Naive B cell (primary cell): ENCODE data around the gene CDH22. TPM values are rescaled to one million over a fixed set of nuclear protein-coding genes. Genes with fewer than 3 reads are reported as not detected.

Experiments used
- ATAC-seq, 2 donors: fragments of 150-1000 bp; cut with Tn5 transposase; 2 replicates each; pipeline ENCODE4 v1.10.0; 2021; ENCODE audit warnings: low read depth in 2 of 2, mild to moderate bottlenecking in 2 of 2, moderate library complexity in 2 of 2
- DNase-seq: peaks from one replicate; pipeline ENCODE4 v3.0.0; 2022
- H3K27ac Mint-ChIP-seq, 6 donors: one replicate each; pipeline ENCODE4 v1.8.0; 2020 to 2022; ENCODE audit warnings: mild to moderate bottlenecking in 6 of 6, mixed read lengths in 6 of 6, moderate library complexity in 5 of 6, inconsistent platforms in 2 of 6
- H3K27me3 Mint-ChIP-seq, 3 donors: one replicate each; pipeline ENCODE4 v1.8.0; 2021 to 2022; ENCODE audit warnings: mixed read lengths in 3 of 3, mild to moderate bottlenecking in 1 of 3
- H3K36me3 Mint-ChIP-seq, 2 donors: one replicate each; pipeline ENCODE4 v1.8.0; 2020 to 2022; ENCODE audit warnings: mixed read lengths in 2 of 2, inconsistent platforms in 1 of 2, mild to moderate bottlenecking in 1 of 2
- H3K4me1 Mint-ChIP-seq, 3 donors: one replicate each; pipeline ENCODE4 v1.8.0; 2020 to 2022; ENCODE audit warnings: mixed read lengths in 3 of 3, inconsistent platforms in 1 of 3, mild to moderate bottlenecking in 1 of 3, moderate library complexity in 1 of 3
- H3K4me3 Mint-ChIP-seq, 8 donors: one replicate each; pipeline ENCODE4 v1.8.0; 2020 to 2022; ENCODE audit warnings: mild to moderate bottlenecking in 8 of 8, mixed read lengths in 8 of 8, moderate library complexity in 8 of 8, inconsistent platforms in 2 of 8
- H3K9me3 Mint-ChIP-seq, 7 donors: one replicate each; pipeline ENCODE4 v1.8.0; 2020 to 2022; ENCODE audit warnings: mixed read lengths in 7 of 7, mild to moderate bottlenecking in 5 of 7, inconsistent platforms in 2 of 7, moderate library complexity in 1 of 7
- polyA plus RNA-seq, 6 donors: library from polyadenylated mRNA; unstranded; fragments of 300-500 nt; fragmentation: Illumina TruSeq; gene quantifications; one replicate each; pipeline ENCODE4 v1.2.3, GENCODE V29; 2021; ENCODE audit warnings: low read depth in 6 of 6

The CDH22 gene
- polyA plus RNA-seq, 6 donors from 2014 or later, result not detected

DNA sequence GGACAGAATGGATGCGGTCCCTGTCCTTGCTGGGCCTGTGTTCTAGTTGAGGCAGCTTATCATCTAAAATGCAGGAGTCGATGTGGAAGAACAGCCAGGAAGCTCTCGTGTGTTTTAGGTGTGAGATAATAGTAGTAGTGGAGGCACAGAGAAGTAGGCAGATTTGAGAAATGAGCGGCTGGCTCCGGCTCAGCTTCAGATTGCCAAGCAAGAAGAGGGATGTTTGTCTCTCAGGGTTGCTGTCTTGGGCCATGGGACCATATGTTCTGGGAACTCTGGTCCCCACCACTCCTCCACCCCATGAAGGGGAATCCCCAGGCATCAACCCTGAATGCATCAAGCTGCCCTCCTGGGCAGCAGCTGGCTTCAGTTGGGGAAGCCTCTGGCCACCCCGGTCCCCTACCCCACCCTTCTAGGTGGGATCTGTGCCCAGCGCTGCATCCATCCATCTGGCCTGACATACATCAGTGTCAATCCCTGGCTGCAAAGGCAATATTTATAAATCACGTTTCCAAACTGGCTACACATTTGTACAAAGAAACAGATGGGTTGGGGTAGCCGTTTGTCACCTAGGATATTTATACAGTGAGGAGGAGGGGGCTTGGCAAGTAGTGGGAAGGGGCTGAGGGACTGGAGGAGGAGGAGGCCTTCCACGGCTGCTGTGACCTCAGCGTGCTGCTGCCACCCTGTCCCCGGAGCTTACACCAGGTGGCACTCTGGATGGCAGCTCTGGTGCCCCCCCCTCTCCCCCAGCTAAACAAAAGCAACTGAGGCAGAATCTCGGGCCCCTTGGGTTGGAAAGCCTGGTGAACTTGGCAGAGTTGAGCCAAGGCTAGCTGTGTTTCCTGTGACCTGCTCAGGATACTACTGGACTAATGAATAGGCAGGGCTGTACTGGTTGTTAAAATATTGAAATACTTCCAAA is 125.8 kb downstream of the CDH22 start:
- Mint-ChIP-seq H3K27ac (no peak overlapping the region), H3K4me1 (no peaks in the 10 kb centered on the region), H3K4me3 (no peak overlapping the region), H3K27me3 (peaks cover 16 to 72% (median 63%) of the 10 kb centered on the region in 3 donors), H3K36me3 (no peaks in the 10 kb centered on the region), H3K9me3 (peaks cover 0 to 5% (median 0%) of the 10 kb centered on the region in 7 donors)
- no peak for DNase-seq
- ATAC-seq, result no peak

DNA sequence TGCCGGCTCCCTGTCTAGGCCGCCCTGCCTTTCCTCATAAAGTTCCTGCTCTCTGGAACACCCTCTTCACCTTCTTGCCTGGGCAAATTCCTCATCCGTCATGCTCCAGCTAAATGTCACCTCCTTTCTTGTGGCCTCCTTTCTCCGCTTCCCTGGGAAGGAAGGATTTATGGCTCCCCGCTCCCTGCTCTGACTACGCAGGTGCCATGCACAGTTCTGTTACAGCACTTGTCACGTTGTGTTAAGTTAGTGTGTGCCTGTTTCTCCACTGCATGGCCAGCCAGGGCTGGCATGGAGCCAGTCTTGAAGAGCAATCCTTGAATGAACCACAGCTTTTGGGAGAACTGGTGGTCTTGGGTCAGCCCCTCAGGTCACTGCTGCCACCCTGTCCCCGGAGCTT is 128.4 kb downstream of the CDH22 start:
- H3K27ac Mint-ChIP-seq, result no peak overlapping the region
- H3K36me3 Mint-ChIP-seq, result no peaks in the 10 kb centered on the region
- H3K4me1 Mint-ChIP-seq, result peaks cover 0 to 7% (median 0%) of the 10 kb centered on the region in 3 donors
- DNase-seq (no peak), ATAC-seq (no peak)
- H3K27me3 Mint-ChIP-seq, result peaks cover 20 to 75% (median 65%) of the 10 kb centered on the region in 3 donors
- H3K9me3 Mint-ChIP-seq, result peaks cover 0 to 5% (median 0%) of the 10 kb centered on the region in 7 donors
- H3K4me3 Mint-ChIP-seq, result no peak overlapping the region

DNA sequence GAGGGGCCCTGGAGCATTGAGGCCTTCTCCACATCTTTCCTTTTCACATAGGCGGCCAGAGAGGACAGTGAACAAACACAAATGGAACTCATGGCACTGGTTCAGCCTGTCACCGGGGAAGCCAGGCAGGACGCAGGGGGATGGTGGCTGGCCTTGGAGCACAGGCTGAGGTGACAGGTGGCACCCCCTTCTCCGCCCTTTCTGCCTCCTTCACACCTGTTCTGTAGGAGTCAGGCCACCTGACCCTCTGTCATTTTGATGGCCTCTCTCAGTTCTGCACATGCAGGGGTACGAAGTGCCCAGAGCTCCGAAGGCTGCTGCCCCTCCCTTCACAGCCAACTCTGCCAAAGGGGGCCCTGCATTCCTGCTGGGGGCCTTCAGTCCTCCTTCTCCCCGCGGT is 129.4 kb downstream of the CDH22 start:
- no peak for DNase-seq
- H3K36me3 Mint-ChIP-seq, result no peaks in the 10 kb centered on the region
- ATAC-seq, result no peak
- peak overlapping the region in 1 of 6 donors; percentile 84 for H3K27ac Mint-ChIP-seq
- H3K4me1 Mint-ChIP-seq, result peaks cover 0 to 8% (median 0%) of the 10 kb centered on the region in 3 donors
- no peak overlapping the region for H3K4me3 Mint-ChIP-seq
- peaks cover 0 to 5% (median 0%) of the 10 kb centered on the region in 7 donors for H3K9me3 Mint-ChIP-seq
- H3K27me3 Mint-ChIP-seq, result peaks cover 22 to 76% (median 69%) of the 10 kb centered on the region in 3 donors

DNA sequence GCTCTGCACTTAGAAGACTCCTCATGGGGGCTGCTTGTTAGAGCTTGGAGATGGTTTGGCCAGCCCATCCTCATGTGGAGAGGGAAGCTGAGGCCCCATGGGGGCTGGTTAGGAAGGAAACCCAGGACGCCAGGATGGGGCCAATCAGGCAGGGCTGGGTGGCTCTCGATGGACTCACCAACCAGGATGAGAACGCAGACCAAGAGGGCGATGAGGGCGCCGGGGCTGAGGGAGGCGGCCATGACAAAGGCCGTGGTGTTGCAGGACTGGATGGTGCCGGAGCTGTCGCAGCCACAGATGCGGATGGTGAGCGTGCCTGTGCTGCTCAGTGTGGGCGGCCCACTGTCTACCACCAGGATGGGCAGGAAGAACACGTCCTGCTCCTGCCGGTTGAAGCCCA is 130.5 kb downstream of the CDH22 start:
- Mint-ChIP-seq H3K27me3 (peaks cover 31 to 83% (median 81%) of the 10 kb centered on the region in 3 donors), H3K9me3 (peaks cover 0 to 5% (median 0%) of the 10 kb centered on the region in 7 donors), H3K4me1 (peaks cover 0 to 8% (median 0%) of the 10 kb centered on the region in 3 donors), H3K27ac (no peak overlapping the region), H3K4me3 (no peak overlapping the region), H3K36me3 (no peaks in the 10 kb centered on the region)
- DNase-seq (no peak), ATAC-seq (no peak)

DNA sequence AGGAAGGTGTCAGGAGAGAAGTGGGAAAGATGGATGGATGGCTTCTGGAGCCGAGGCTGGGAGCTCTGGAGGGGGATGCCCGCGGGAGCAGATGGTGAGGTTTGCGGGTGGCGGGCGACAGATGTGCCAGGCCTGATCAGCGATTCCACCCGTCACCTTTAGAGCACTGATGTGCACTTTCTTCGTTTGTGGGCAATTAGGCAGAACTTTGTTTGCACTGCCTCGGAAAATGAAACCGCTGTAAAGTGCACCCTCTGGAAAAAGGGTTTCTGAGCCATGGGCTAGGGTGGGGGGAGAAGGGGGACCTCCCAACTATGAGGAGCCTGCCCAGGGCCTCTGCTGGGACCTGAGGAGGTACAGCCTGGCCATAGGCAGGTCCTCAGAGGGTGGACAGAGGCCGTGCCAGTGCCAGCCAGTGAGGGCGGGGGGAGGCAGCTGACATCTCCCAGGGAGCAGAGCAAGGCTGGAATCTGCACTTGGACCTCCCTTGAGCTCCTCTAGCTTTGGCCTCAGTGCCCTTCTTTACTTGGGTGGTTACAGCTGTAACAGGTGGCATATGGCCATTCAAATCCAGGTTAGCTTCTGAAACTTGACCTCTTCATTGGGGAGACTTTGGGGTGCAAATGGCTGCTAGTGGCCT is 131.4 kb downstream of the CDH22 start:
- DNase-seq (no peak), ATAC-seq (no peak)
- Mint-ChIP-seq H3K36me3 (no peaks in the 10 kb centered on the region), H3K27me3 (peaks cover 40 to 83% (median 81%) of the 10 kb centered on the region in 3 donors), H3K27ac (no peak overlapping the region), H3K4me1 (peaks cover 0 to 8% (median under 1%) of the 10 kb centered on the region in 3 donors), H3K4me3 (no peak overlapping the region), H3K9me3 (peaks cover 0 to 5% (median 0%) of the 10 kb centered on the region in 7 donors)

DNA sequence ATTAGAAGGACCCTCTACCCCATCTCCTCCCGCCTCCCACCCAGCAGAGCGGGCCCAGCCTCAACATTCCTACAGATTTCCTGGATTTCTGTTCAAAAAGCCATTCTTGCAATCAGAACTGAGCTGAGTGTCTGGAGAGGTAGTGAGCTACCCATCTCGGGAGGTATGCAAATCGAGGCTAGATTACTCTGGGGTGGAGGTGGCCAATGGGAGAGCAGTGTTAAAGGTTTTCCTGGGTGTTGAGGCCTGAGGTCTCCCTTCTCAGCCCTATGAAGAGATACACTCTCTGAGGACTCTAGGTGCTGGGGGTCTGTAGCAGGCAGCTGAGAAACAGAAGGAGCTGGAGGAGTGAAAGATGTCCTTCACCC is 133.2 kb downstream of the CDH22 start:
- H3K27ac Mint-ChIP-seq, result peak overlapping the region in 3 of 6 donors; percentile 22 to 55 (median 38)

DNA sequence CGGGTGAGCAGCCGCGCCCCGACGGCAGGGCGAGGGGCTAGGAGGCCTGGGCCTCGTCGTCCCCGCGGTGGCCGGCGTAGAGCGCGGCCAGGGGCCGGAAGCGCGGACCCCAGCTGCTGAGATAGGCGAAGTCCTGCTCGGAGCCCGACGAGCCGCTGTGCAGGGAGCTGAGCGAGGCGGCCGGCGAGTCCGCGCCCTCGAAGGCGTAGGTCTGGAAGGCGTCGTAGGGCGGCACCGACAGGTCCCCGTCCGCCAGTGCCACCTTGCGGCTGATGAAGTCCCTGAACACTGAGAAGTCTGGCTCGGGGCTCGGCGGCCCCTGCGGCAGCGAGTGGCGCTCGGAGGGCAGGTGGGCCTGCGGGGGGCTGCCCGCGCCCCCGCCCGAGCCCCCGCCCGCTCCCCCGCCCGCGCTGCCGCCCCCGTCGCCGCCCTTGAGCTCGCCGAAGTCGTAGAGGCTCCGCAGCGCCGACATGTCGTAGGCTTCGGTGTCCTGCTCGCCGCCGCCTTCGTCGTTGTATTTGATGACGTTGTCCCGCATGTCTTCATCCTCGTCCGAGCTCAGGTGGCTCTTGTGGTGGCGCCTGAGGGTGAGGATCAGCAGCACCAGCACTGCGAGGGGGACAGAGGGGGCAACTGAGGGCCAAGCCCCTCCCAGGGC is 133.7 kb downstream of the CDH22 start:
- Mint-ChIP-seq H3K9me3 (no peaks in the 10 kb centered on the region), H3K4me1 (peaks cover 0 to 9% (median 8%) of the 10 kb centered on the region in 3 donors), H3K27me3 (peaks cover 46 to 86% (median 85%) of the 10 kb centered on the region in 3 donors), H3K4me3 (peak overlapping the region in 1 of 8 donors; percentile 12), H3K36me3 (no peaks in the 10 kb centered on the region), H3K27ac (peak overlapping the region in 1 of 6 donors; percentile 55)
- DNase-seq, result peak; percentile 71
- ATAC-seq, result peak; percentile 95 to 97

More for the DNA sequence above, 133.2 kb downstream of the CDH22 start:
- H3K4me3 Mint-ChIP-seq, result peak overlapping the region in 3 of 8 donors; percentile 18 to 50 (median 35)
- ATAC-seq (no peak), DNase-seq (no peak)
- H3K36me3 Mint-ChIP-seq, result no peaks in the 10 kb centered on the region
- no peaks in the 10 kb centered on the region for H3K9me3 Mint-ChIP-seq
- peaks cover 46 to 86% (median 85%) of the 10 kb centered on the region in 3 donors for H3K27me3 Mint-ChIP-seq
- H3K4me1 Mint-ChIP-seq, result peaks cover 0 to 9% (median 8%) of the 10 kb centered on the region in 3 donors

DNA sequence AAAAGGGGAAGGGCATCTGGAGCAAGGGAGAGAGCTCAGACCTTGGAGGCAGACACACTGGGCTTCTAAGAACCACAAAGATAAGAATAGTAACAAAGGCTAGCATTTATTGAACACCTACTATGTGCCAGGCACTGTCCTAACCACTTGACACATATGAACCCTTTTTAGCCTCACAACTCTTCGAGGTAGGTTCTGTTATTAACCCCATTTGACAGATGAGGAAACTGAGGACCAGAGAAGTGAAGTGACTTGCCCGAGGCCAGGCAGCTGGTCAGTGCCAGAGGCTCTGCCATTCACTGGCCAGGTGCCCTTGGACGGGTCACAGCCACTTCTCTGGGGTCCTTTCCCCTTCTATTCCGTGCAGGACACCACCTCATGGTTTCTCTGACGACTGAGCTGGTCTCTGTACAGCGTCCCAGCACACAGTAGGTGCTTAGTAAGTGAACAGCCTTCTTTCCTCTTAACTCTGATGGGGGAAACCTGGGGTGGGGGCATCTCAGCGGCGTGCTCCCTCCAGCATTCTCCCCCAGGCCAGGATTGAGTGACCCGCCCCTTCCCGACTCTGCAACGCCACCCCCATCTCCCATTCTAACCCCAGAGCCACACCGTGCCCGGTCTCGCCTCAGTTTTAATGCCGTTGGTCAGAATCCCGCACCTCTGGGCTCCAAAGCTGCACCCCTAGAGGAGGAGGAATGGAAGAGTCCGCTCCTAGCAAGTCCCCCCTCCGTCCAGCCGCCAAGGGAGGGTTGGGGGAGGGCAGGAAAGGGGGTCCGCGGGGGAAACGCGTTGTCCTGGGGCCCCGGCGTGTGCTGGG is 134.4 kb downstream of the CDH22 start:
- no peak overlapping the region for H3K4me3 Mint-ChIP-seq
- H3K27me3 Mint-ChIP-seq, result peaks cover 51 to 86% (median 85%) of the 10 kb centered on the region in 3 donors
- no peaks in the 10 kb centered on the region for H3K9me3 Mint-ChIP-seq
- no peak for ATAC-seq
- no peak for DNase-seq
- peaks cover 0 to 9% (median 8%) of the 10 kb centered on the region in 3 donors for H3K4me1 Mint-ChIP-seq
- no peak overlapping the region for H3K27ac Mint-ChIP-seq
- no peaks in the 10 kb centered on the region for H3K36me3 Mint-ChIP-seq

DNA sequence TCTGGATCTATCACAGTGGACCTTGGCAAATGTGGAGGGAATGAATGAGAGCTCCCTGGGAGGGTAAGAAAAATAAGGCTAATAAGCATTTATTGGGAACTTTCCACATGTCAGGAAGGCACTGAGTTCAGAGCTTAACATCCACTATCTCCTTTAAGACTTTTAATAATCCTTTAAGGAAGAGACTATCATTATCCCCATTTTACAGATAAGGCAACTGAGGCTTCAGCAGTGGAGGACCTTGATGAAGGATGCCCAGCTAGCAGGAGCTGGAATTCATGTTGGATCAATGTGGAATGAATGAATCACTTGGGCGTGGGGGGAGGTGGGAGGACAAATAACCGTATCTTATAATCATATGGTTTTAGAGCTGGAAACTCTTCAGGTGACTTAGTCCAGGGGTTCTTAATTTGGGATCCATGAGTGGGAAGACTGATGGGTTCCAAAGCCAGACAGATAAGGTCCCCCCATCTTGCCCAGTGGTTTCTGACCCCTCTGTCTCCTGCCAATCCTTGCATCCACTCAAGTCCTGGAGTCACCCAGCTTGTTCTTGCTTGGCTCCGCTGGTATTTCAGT is 135.2 kb downstream of the CDH22 start:
- DNase-seq (no peak), ATAC-seq (no peak)
- H3K27ac Mint-ChIP-seq, result no peak overlapping the region
- H3K9me3 Mint-ChIP-seq, result no peaks in the 10 kb centered on the region
- no peak overlapping the region for H3K4me3 Mint-ChIP-seq
- H3K4me1 Mint-ChIP-seq, result peaks cover 0 to 9% (median 8%) of the 10 kb centered on the region in 3 donors
- peaks cover 50 to 86% (median 85%) of the 10 kb centered on the region in 3 donors for H3K27me3 Mint-ChIP-seq
- no peaks in the 10 kb centered on the region for H3K36me3 Mint-ChIP-seq

DNA sequence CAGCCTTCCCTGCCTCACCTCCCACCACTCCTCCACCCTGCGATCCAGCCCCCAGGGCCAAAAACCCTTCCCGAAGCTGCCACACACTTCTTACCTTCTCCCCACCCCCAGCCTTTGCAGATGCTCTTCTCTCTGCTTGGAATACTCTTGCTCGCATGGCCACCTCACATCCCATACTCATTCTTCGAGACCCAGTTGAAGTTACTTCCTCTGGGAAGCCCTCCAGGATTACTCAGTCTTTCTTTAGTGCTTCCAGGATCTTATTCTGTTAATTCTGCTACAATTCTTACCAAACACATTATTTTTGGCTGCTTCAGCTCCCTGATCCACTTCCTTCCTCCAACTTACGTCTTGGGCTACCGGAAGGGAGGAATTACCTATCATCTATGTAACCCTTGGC is 135.8 kb downstream of the CDH22 start:
- H3K27me3 Mint-ChIP-seq, result peaks cover 54 to 85% (median 84%) of the 10 kb centered on the region in 3 donors

DNA sequence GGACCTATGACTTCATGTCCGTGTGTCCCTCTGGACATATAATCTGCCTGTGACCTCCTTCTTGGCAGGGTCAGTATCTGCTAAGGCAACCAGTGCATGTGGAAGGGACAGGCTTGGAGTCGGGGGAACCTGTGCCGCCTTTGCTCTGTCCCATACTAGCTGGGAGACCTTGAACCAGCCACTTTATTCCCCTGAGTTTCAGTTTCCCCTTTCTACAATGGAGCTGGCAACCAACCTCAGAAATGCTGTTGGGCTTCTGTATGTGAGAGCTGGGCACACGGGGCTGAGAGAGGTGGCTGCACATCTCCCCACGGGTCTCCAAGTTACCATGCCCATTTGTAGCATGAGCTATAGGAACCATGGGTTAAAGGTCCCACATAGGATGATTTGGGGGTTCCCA is 136.4 kb downstream of the CDH22 start:
- Mint-ChIP-seq H3K27me3 (peaks cover 57 to 87% (median 85%) of the 10 kb centered on the region in 3 donors), H3K36me3 (no peaks in the 10 kb centered on the region), H3K9me3 (no peaks in the 10 kb centered on the region), H3K27ac (peak overlapping the region in 2 of 6 donors; percentile 69 to 79), H3K4me1 (peaks cover 0 to 9% (median 8%) of the 10 kb centered on the region in 3 donors), H3K4me3 (no peak overlapping the region)
- no peak for DNase-seq
- ATAC-seq, result no peak

More for the DNA sequence above, 135.8 kb downstream of the CDH22 start:
- no peak for ATAC-seq
- no peaks in the 10 kb centered on the region for H3K9me3 Mint-ChIP-seq
- H3K27ac Mint-ChIP-seq, result peak overlapping the region in 1 of 6 donors; percentile 69
- no peaks in the 10 kb centered on the region for H3K36me3 Mint-ChIP-seq
- peaks cover 0 to 9% (median 8%) of the 10 kb centered on the region in 3 donors for H3K4me1 Mint-ChIP-seq
- peak overlapping the region in 1 of 8 donors; percentile 55 for H3K4me3 Mint-ChIP-seq
- DNase-seq, result no peak

DNA sequence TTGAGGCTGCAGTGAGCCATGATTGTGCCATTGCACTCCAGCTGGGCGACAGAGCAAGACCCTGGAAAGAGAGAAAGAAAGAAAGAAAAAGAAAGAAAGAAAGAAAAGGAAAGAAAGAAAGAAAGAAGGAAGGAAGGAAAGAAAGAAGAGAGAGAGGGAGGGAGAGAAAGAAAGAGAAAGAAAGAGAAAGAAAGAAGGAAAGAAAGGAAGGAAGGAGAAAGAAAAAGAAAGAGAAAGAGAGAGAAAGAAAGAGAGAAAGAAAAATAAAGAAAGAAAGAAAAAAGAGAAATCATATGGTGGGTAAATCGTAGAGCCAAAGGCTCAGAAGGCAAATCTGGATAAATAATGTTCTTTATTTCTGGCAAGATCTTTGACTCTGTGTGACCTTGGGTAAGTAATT is 136.8 kb downstream of the CDH22 start:
- H3K4me1 Mint-ChIP-seq, result peaks cover 0 to 9% (median 8%) of the 10 kb centered on the region in 3 donors
- DNase-seq (no peak), ATAC-seq (no peak)
- H3K27me3 Mint-ChIP-seq, result peaks cover 61 to 88% (median 85%) of the 10 kb centered on the region in 3 donors
- peak overlapping the region in 2 of 6 donors; percentile 67 to 79 for H3K27ac Mint-ChIP-seq
- no peaks in the 10 kb centered on the region for H3K36me3 Mint-ChIP-seq
- H3K4me3 Mint-ChIP-seq, result no peak overlapping the region
- H3K9me3 Mint-ChIP-seq, result no peaks in the 10 kb centered on the region
